T-cell (primary cell): ENCODE measurements around the gene CWH43. TPM values are rescaled to one million over a fixed set of nuclear protein-coding genes. Genes with fewer than 3 reads are reported as not detected.
A peak's percentile ranks its signal among the peaks of the same experiment; 100 is the strongest.
"Not testable (repeated sequence)": the region's sequence is repeated elsewhere in the genome, so short reads cannot be mapped to it uniquely, and the experiment has no call there.

Source experiments
- ATAC-seq, 4 experiments: fragments of 200-7000 bp in 3 of 4; fragments of 150-1000 bp in 1 of 4; cut with Tn5 transposase; replicated peaks in 1 of 4; 1 replicate in 3 of 4; 2 replicates in 1 of 4; pipeline ENCODE4 v1.10.0; 2021; ENCODE audit warnings: moderate library complexity in 3 of 4, mild to moderate bottlenecking in 2 of 4, moderate number of reproducible peaks in 1 of 4
- CTCF ChIA-PET, 2 donors: fragments of 300-600 bp; sonication (Branson Sonifier 250); formaldehyde crosslinking; loops; one replicate each; lab custom pipeline; 2022; ENCODE audit warnings: antibody characterized with exemption in 2 of 2; lab: Charles Lee
- POLR2A ChIA-PET, 2 donors: fragments of 300-600 bp; sonication (Branson Sonifier 250); formaldehyde crosslinking; loops; one replicate each; lab custom pipeline; 2022; ENCODE audit warnings: antibody characterized with exemption in 2 of 2; lab: Charles Lee
- DNase-seq, 35 experiments: peaks; one replicate each; pipeline versions ENCODE4 v3.0.0 to v3.0.0-alpha.2; 2013 to 2023
- H3K27ac ChIP-seq: one replicate; pipeline ENCODE4 v1.5.1; 2013; ENCODE audit warnings: low read length
- H3K27me3 ChIP-seq, 2 experiments: replicated peaks in 1 of 2; 1 replicate in 1 of 2; 2 replicates in 1 of 2; pipeline versions ENCODE4 v1.6.1 to v1.7.0; 2013; ENCODE audit warnings: low read length in 1 of 2, mixed read lengths in 1 of 2; ENCODE audit not compliant: control insufficient read depth in 2 of 2, insufficient read depth in 2 of 2; ENCODE audit errors: extremely low read depth in 1 of 2
- H3K36me3 ChIP-seq, 2 donors: 1 replicate in 1 of 2; 2 replicates in 1 of 2; pipeline versions ENCODE4 v1.6.1 to v1.7.0; 2013; ENCODE audit warnings: low read length in 1 of 2; ENCODE audit not compliant: control insufficient read depth in 2 of 2, insufficient read depth in 1 of 2; ENCODE audit errors: extremely low read depth in 1 of 2
- H3K4me1 ChIP-seq, 2 experiments: 1 replicate in 1 of 2; 2 replicates in 1 of 2; pipeline versions ENCODE4 v1.6.1 to v1.7.0; 2013; ENCODE audit warnings: low read length in 2 of 2, mixed read lengths in 1 of 2; ENCODE audit not compliant: insufficient read depth in 2 of 2, control insufficient read depth in 1 of 2; ENCODE audit errors: extremely low read depth in 1 of 2
- H3K4me3 ChIP-seq, 2 donors: 1 replicate in 1 of 2; 2 replicates in 1 of 2; pipeline versions ENCODE4 v1.5.1 to v1.7.0; 2013; ENCODE audit warnings: mild to moderate bottlenecking in 2 of 2, low read length in 1 of 2, moderate library complexity in 1 of 2; ENCODE audit not compliant: control insufficient read depth in 1 of 2; ENCODE audit errors: extremely low read depth in 1 of 2
- H3K9me3 ChIP-seq: 2 replicates; pipeline ENCODE4 v1.7.0; 2013
- H3K27ac Mint-ChIP-seq, 2 donors: one replicate each; pipeline ENCODE4 v1.8.0; 2020 to 2021; ENCODE audit warnings: mild to moderate bottlenecking in 2 of 2, mixed read lengths in 2 of 2
- H3K27me3 Mint-ChIP-seq, 2 donors: one replicate each; pipeline ENCODE4 v1.8.0; 2021 to 2022; ENCODE audit warnings: mixed read lengths in 2 of 2
- H3K36me3 Mint-ChIP-seq: one replicate; pipeline ENCODE4 v1.8.0; 2021; ENCODE audit warnings: mixed read lengths
- H3K4me1 Mint-ChIP-seq, 3 donors: one replicate each; pipeline ENCODE4 v1.8.0; 2020 to 2022; ENCODE audit warnings: mixed read lengths in 3 of 3, mild to moderate bottlenecking in 1 of 3
- H3K4me3 Mint-ChIP-seq, 3 donors: one replicate each; pipeline ENCODE4 v1.8.0; 2020 to 2022; ENCODE audit warnings: mild to moderate bottlenecking in 3 of 3, mixed read lengths in 3 of 3, moderate library complexity in 3 of 3
- H3K9me3 Mint-ChIP-seq, 3 donors: one replicate each; pipeline ENCODE4 v1.8.0; 2020 to 2022; ENCODE audit warnings: mixed read lengths in 3 of 3
- WGBS: methylation state at CpG from one replicate; pipeline ENCODE4 v1.1.5; 2013; ENCODE audit warnings: missing lambda C conversion rate; ENCODE audit not compliant: insufficient coverage; 5-methylcytosine and 5-hydroxymethylcytosine counted together
- total RNA-seq, 35 experiments: library from RNA in 6 of 35; stranded (reverse) in 6 of 35; fragments of 120-200 nt in 1 of 35; gene quantifications; one replicate each; pipeline versions ENCODE4 v1.2.1 to v1.2.4 and lab custom pipeline; 2013 to 2026

The CWH43 gene
- total RNA-seq, 5 donors from 2014 or later (not counting 1 experiment from before 2014, with no cell fraction given), result not detected

- H3K27ac ChIP-seq, result no peak overlapping the region
- Mint-ChIP-seq H3K4me1 (no peaks in the 10 kb centered on the region), H3K36me3 (no peaks in the 10 kb centered on the region), H3K27me3 (peaks cover 6 to 30% of the 10 kb centered on the region in 2 donors), H3K4me3 (no peak overlapping the region), H3K9me3 (peaks cover 0 to 4% (median 0%) of the 10 kb centered on the region in 3 donors), H3K27ac (no peak overlapping the region)
- no peak overlapping the region for H3K4me3 ChIP-seq
- no peaks in the 10 kb centered on the region for H3K9me3 ChIP-seq
- ChIA-PET CTCF (no interaction called here), POLR2A (no interaction called here)
- ATAC-seq (no peak), DNase-seq (no peak)
- no peaks in the 10 kb centered on the region for H3K4me1 ChIP-seq
- no peaks in the 10 kb centered on the region for H3K36me3 ChIP-seq
- no peaks in the 10 kb centered on the region for H3K27me3 ChIP-seq
- 11% methylated on average over 1 of the region's 3 CpGs for WGBS
Observed at GRCh38 chr4:49044270-49044669, 58.2 kb downstream of the CWH43 start.

- Histone ChIP-seq H3K4me3 (no peak overlapping the region), H3K27ac (no peak overlapping the region), H3K27me3 (peaks cover 0 to 10% of the 10 kb centered on the region in 2 experiments), H3K4me1 (no peaks in the 10 kb centered on the region), H3K36me3 (no peaks in the 10 kb centered on the region), H3K9me3 (no peaks in the 10 kb centered on the region)
- H3K9me3 Mint-ChIP-seq, result peaks cover 6 to 35% (median 19%) of the 10 kb centered on the region in 3 donors
- DNase-seq, result no peak
- POLR2A ChIA-PET, result no interaction called here
- no peaks in the 10 kb centered on the region for H3K36me3 Mint-ChIP-seq
- no peaks in the 10 kb centered on the region for H3K4me1 Mint-ChIP-seq
- no peak overlapping the region for H3K27ac Mint-ChIP-seq
- H3K27me3 Mint-ChIP-seq, result no peaks in the 10 kb centered on the region
- H3K4me3 Mint-ChIP-seq, result no peak overlapping the region
- CTCF ChIA-PET, result no interaction called here
- ATAC-seq, result no peak
Observed at GRCh38 chr4:49058306-49058705, 72.2 kb downstream of the CWH43 start.

- Mint-ChIP-seq H3K27me3 (peaks cover 6 to 8% of the 10 kb centered on the region in 2 donors), H3K9me3 (peaks cover 10 to 16% (median 11%) of the 10 kb centered on the region in 3 donors), H3K4me1 (no peaks in the 10 kb centered on the region), H3K36me3 (no peaks in the 10 kb centered on the region), H3K27ac (no peak overlapping the region), H3K4me3 (no peak overlapping the region)
- Histone ChIP-seq H3K4me3 (no peak overlapping the region), H3K4me1 (no peaks in the 10 kb centered on the region), H3K36me3 (no peaks in the 10 kb centered on the region), H3K27me3 (peaks cover 0 to 13% of the 10 kb centered on the region in 2 experiments), H3K9me3 (peaks cover 2% of the 10 kb centered on the region), H3K27ac (no peak overlapping the region)
- 50% methylated on average over 1 of the region's 2 CpGs for WGBS
- POLR2A ChIA-PET, result no interaction called here
- no peak for DNase-seq
- CTCF ChIA-PET, result no interaction called here
- no peak for ATAC-seq
Observed at GRCh38 chr4:49063670-49064069, 77.6 kb downstream of the CWH43 start.

GRCh38 chr4:49072196-49072595 is 86.1 kb downstream of the CWH43 start:
- peaks cover 8 to 12% of the 10 kb centered on the region in 2 donors for H3K27me3 Mint-ChIP-seq
- H3K9me3 ChIP-seq, POLR2A ChIA-PET, CTCF ChIA-PET, H3K36me3 ChIP-seq, H3K27me3 ChIP-seq, H3K4me3 Mint-ChIP-seq, H3K4me1 ChIP-seq, H3K4me1 Mint-ChIP-seq, H3K4me3 ChIP-seq, H3K27ac Mint-ChIP-seq, H3K27ac ChIP-seq, DNase-seq, H3K36me3 Mint-ChIP-seq, ATAC-seq: not testable (repeated sequence)
- WGBS, result 63% methylated on average over 4 of the region's 11 CpGs
- peaks cover 0 to 15% (median 3%) of the 10 kb centered on the region in 3 donors for H3K9me3 Mint-ChIP-seq

GRCh38 chr4:49091883-49092282 is 105.8 kb downstream of the CWH43 start:
- H3K9me3 ChIP-seq, H3K4me3 ChIP-seq, H3K4me1 ChIP-seq, DNase-seq, H3K36me3 ChIP-seq, H3K27me3 Mint-ChIP-seq, H3K4me3 Mint-ChIP-seq, ATAC-seq, H3K27me3 ChIP-seq, CTCF ChIA-PET, H3K27ac ChIP-seq, H3K27ac Mint-ChIP-seq, POLR2A ChIA-PET: not testable (repeated sequence)
- 71% methylated on average over 7 of the region's 7 CpGs for WGBS
- peaks cover 18% of the 10 kb centered on the region for H3K36me3 Mint-ChIP-seq
- H3K9me3 Mint-ChIP-seq, result peaks cover 12 to 36% (median 29%) of the 10 kb centered on the region in 3 donors
- H3K4me1 Mint-ChIP-seq, result peaks cover 0 to 10% (median 0%) of the 10 kb centered on the region in 3 donors

GRCh38 chr4:49092608-49093135 is 106.6 kb downstream of the CWH43 start:
- peaks cover 15% of the 10 kb centered on the region for H3K9me3 ChIP-seq
- peak in 3 of 4 experiments; percentile 54 to 73 (median 69) for ATAC-seq
- H3K27ac Mint-ChIP-seq, H3K27ac ChIP-seq, H3K36me3 ChIP-seq, DNase-seq, H3K27me3 Mint-ChIP-seq, POLR2A ChIA-PET, CTCF ChIA-PET, H3K4me1 ChIP-seq, H3K27me3 ChIP-seq, H3K4me3 Mint-ChIP-seq, H3K4me3 ChIP-seq: not testable (repeated sequence)
- Mint-ChIP-seq H3K4me1 (peaks cover 0 to 10% (median 0%) of the 10 kb centered on the region in 3 donors), H3K9me3 (peaks cover 12 to 44% (median 36%) of the 10 kb centered on the region in 3 donors), H3K36me3 (peaks cover 18% of the 10 kb centered on the region)
- WGBS, result 73% methylated on average over 8 of the region's 11 CpGs
